CD14-positive monocyte (primary cell): Measurements from ENCODE around the gene MARCHF3. TPM values are rescaled to one million over a fixed set of nuclear protein-coding genes. Genes with fewer than 3 reads are reported as not detected.

Experiments
- DNase-seq, 3 donors: peaks; one replicate each; pipeline ENCODE4 v3.0.0-alpha.2; 2011 to 2022
- H2AFZ ChIP-seq: 2 replicates; pipeline ENCODE4 v1.6.0; 2012; ENCODE audit warnings: mild to moderate bottlenecking, low read depth, low read length, inconsistent platforms; ENCODE audit not compliant: insufficient read depth, poor library complexity, severe bottlenecking
- H3K27ac ChIP-seq, 2 donors: 1 replicate in 1 of 2; 2 replicates in 1 of 2; pipeline ENCODE4 v1.5.1; 2012 to 2013; ENCODE audit warnings: low read length in 2 of 2, control low read depth in 1 of 2, inconsistent platforms in 1 of 2, low read depth in 1 of 2, mild to moderate bottlenecking in 1 of 2
- H3K27me3 ChIP-seq, 2 donors: one replicate each; pipeline versions ENCODE4 v1.6.0 to v1.6.1; 2011 to 2013; ENCODE audit warnings: low read length in 2 of 2; ENCODE audit not compliant: control insufficient read depth in 2 of 2, insufficient read depth in 2 of 2
- H3K36me3 ChIP-seq, 2 donors: replicated peaks in 1 of 2; 1 replicate in 1 of 2; 2 replicates in 1 of 2; pipeline versions ENCODE4 v1.5.1 to v1.6.1; 2012 to 2013; ENCODE audit warnings: low read length in 2 of 2, control low read depth in 1 of 2, inconsistent platforms in 1 of 2, mild to moderate bottlenecking in 1 of 2; ENCODE audit not compliant: insufficient read depth in 2 of 2, control insufficient read depth in 1 of 2
- H3K4me1 ChIP-seq, 2 donors: 1 replicate in 1 of 2; 2 replicates in 1 of 2; pipeline versions ENCODE4 v1.5.1 to v1.6.1; 2012 to 2013; ENCODE audit warnings: low read length in 2 of 2, control low read depth in 1 of 2, inconsistent platforms in 1 of 2, mild to moderate bottlenecking in 1 of 2, moderate library complexity in 1 of 2; ENCODE audit not compliant: insufficient read depth in 2 of 2, control insufficient read depth in 1 of 2
- H3K4me2 ChIP-seq: replicated peaks from 2 replicates; pipeline ENCODE3; 2012; ENCODE audit warnings: low read length, moderate library complexity, mild to moderate bottlenecking; ENCODE audit not compliant: poor library complexity, severe bottlenecking; ENCODE audit errors: extremely low read depth
- H3K4me3 ChIP-seq, 3 experiments: fragments of 200-600 bp in 1 of 3; sonication (generic) in 1 of 3; replicated peaks in 1 of 3; 1 replicate in 2 of 3; 2 replicates in 1 of 3; pipeline ENCODE4 v1.5.1; 2011 to 2013; ENCODE audit warnings: low read length in 3 of 3, mild to moderate bottlenecking in 3 of 3, control low read depth in 2 of 3, low read depth in 2 of 3, inconsistent platforms in 1 of 3, moderate library complexity in 1 of 3
- H3K79me2 ChIP-seq: 2 replicates; pipeline ENCODE4 v1.6.0; 2012; ENCODE audit warnings: mild to moderate bottlenecking, control low read depth, inconsistent platforms, low read length, moderate library complexity; ENCODE audit not compliant: insufficient read depth
- H3K9ac ChIP-seq: 2 replicates; pipeline ENCODE4 v1.6.0; 2017; ENCODE audit warnings: low read length, mild to moderate bottlenecking; ENCODE audit not compliant: insufficient read depth, poor library complexity, severe bottlenecking
- H3K9me3 ChIP-seq, 2 donors: replicated peaks in 1 of 2; 1 replicate in 1 of 2; 2 replicates in 1 of 2; pipeline versions ENCODE4 v1.5.1 to v1.6.1; 2012 to 2013; ENCODE audit warnings: low read length in 2 of 2, control low read depth in 1 of 2; ENCODE audit not compliant: control insufficient read depth in 1 of 2, insufficient read depth in 1 of 2
- H4K20me1 ChIP-seq: 2 replicates; pipeline ENCODE4 v1.6.0; 2012; ENCODE audit warnings: mild to moderate bottlenecking, low read length, control low read depth, moderate library complexity; ENCODE audit not compliant: insufficient read depth
- H3K27ac Mint-ChIP-seq, 7 donors: one replicate each; pipeline ENCODE4 v1.8.0; 2020; ENCODE audit warnings: mild to moderate bottlenecking in 7 of 7, mixed read lengths in 7 of 7, moderate library complexity in 6 of 7, inconsistent platforms in 2 of 7
- H3K27me3 Mint-ChIP-seq, 3 donors: one replicate each; pipeline ENCODE4 v1.8.0; 2021 to 2022; ENCODE audit warnings: low read depth in 3 of 3, mild to moderate bottlenecking in 3 of 3, mixed read lengths in 3 of 3, moderate library complexity in 3 of 3, inconsistent platforms in 1 of 3
- H3K36me3 Mint-ChIP-seq, 2 donors: one replicate each; pipeline ENCODE4 v1.8.0; 2020; ENCODE audit warnings: mixed read lengths in 2 of 2, inconsistent platforms in 1 of 2, mild to moderate bottlenecking in 1 of 2
- H3K4me1 Mint-ChIP-seq: one replicate; pipeline ENCODE4 v1.8.0; 2020; ENCODE audit warnings: mild to moderate bottlenecking, mixed read lengths
- H3K4me3 Mint-ChIP-seq, 2 donors: one replicate each; pipeline ENCODE4 v1.8.0; 2020; ENCODE audit warnings: mild to moderate bottlenecking in 2 of 2, mixed read lengths in 2 of 2, moderate library complexity in 1 of 2
- H3K9me3 Mint-ChIP-seq, 7 donors: one replicate each; pipeline ENCODE4 v1.8.0; 2020 to 2022; ENCODE audit warnings: mixed read lengths in 7 of 7, mild to moderate bottlenecking in 6 of 7, moderate library complexity in 6 of 7, inconsistent platforms in 2 of 7
- WGBS: methylation state at CpG from one replicate; pipeline ENCODE4 v1.1.5; 2013; ENCODE audit warnings: missing lambda C conversion rate; ENCODE audit not compliant: insufficient coverage; 5-methylcytosine and 5-hydroxymethylcytosine counted together
- intact Hi-C, 2 donors: fragments of 100-400 bp; cut with micrococcal nuclease; formaldehyde crosslinking; loops; one replicate each; pipeline versions ENCODE4 v1.15.0 to v1.15.1; 2023
- polyA plus RNA-seq, 3 donors: library from polyadenylated mRNA; depleted of rRNA in 1 of 3; unstranded in 2 of 3; stranded (reverse) in 1 of 3; fragments of 300-500 nt in 2 of 3; fragments of >200 nt in 1 of 3; fragmentation: Illumina TruSeq in 2 of 3; gene quantifications; 1 replicate in 2 of 3; 2 replicates in 1 of 3; pipeline ENCODE4 v1.2.3, GENCODE V29; 2012 to 2021
- TF ChIP-seq, protein P1 (sequence below): fragments of 200-600 bp; IDR thresholded peaks from one replicate; pipeline ENCODE4 v1.8.0; 2022; ENCODE audit warnings: antibody characterized with exemption, mild to moderate bottlenecking

MARCHF3 gene
- polyA plus RNA-seq, 3 donors: 0.88 to 1.6 (median 0.96) TPM

DNA sequence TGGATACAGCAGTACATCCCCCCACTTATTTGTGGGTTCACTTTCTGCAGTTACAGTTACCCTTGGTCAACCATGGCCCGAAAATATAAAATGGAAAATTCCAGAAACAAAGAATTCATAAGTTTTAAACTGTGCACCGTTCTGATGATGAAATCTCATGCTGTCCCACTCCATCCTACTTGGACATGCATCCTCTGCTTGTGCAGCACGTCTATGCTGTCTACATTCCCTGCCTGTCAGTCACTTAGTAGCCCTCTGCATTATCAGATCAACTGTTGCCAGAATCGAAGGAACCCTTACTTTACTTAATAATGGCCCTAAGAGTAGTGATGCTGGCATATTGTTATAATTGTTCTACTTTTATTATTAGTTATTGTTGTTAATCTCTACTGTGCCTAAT, 14.6 kb downstream of the MARCHF3 start:
- Histone ChIP-seq H3K79me2 (no peaks in the 10 kb centered on the region), H3K27me3 (no peaks in the 10 kb centered on the region), H3K4me1 (no peaks in the 10 kb centered on the region), H3K9me3 (no peaks in the 10 kb centered on the region), H3K4me3 (no peak overlapping the region), H3K4me2 (no peak overlapping the region), H4K20me1 (no peaks in the 10 kb centered on the region), H2AFZ (no peak overlapping the region), H3K9ac (no peak overlapping the region), H3K36me3 (no peaks in the 10 kb centered on the region), H3K27ac (no peak overlapping the region)
- Mint-ChIP-seq H3K4me3 (no peak overlapping the region), H3K36me3 (peaks cover 0 to 2% of the 10 kb centered on the region in 2 donors), H3K27me3 (no peaks in the 10 kb centered on the region), H3K27ac (no peak overlapping the region), H3K9me3 (peaks cover 0 to 6% (median 0%) of the 10 kb centered on the region in 7 donors), H3K4me1 (peaks cover 12% of the 10 kb centered on the region)
- intact Hi-C loops: no loop called here
- TF ChIP-seq, protein P1, sequence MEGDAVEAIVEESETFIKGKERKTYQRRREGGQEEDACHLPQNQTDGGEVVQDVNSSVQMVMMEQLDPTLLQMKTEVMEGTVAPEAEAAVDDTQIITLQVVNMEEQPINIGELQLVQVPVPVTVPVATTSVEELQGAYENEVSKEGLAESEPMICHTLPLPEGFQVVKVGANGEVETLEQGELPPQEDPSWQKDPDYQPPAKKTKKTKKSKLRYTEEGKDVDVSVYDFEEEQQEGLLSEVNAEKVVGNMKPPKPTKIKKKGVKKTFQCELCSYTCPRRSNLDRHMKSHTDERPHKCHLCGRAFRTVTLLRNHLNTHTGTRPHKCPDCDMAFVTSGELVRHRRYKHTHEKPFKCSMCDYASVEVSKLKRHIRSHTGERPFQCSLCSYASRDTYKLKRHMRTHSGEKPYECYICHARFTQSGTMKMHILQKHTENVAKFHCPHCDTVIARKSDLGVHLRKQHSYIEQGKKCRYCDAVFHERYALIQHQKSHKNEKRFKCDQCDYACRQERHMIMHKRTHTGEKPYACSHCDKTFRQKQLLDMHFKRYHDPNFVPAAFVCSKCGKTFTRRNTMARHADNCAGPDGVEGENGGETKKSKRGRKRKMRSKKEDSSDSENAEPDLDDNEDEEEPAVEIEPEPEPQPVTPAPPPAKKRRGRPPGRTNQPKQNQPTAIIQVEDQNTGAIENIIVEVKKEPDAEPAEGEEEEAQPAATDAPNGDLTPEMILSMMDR: no peak
- no CpG with 5 or more reads among the region's 4 CpGs for WGBS
- no peak for DNase-seq

DNA sequence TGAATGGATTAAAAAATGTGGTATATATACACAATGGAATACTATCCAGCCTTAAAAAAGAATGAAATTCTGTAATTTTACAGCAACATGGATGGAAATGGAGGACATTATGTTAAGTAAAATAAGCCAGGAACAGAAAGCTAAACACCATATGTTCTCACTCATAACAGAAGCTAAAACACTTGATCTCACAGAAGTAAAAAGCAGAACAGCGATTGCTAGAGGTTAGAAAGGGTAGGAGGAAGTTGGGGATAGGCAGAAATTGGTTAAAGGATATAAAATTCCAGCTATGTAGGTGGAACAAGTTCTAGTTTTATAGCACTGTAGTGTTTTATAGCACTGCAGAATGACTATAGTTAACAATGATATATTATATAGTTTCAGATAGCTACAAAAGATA, 15.8 kb downstream of the MARCHF3 start:
- H3K27me3 Mint-ChIP-seq: no peaks in the 10 kb centered on the region
- H3K9me3 ChIP-seq: no peaks in the 10 kb centered on the region
- no peaks in the 10 kb centered on the region for H3K36me3 ChIP-seq
- no peak overlapping the region for H3K4me3 Mint-ChIP-seq
- no peaks in the 10 kb centered on the region for H3K4me1 ChIP-seq
- H3K36me3 Mint-ChIP-seq: peaks cover 0 to 2% of the 10 kb centered on the region in 2 donors
- H3K27ac ChIP-seq: no peak overlapping the region
- peaks cover 0 to 6% (median 0%) of the 10 kb centered on the region in 7 donors for H3K9me3 Mint-ChIP-seq
- no peaks in the 10 kb centered on the region for H3K27me3 ChIP-seq
- H2AFZ ChIP-seq: no peak overlapping the region
- no peak overlapping the region for H3K9ac ChIP-seq
- no peak overlapping the region for H3K4me3 ChIP-seq
- no peak overlapping the region for H3K4me2 ChIP-seq
- WGBS: no CpG with 5 or more reads among the region's 1 CpG
- H4K20me1 ChIP-seq: no peaks in the 10 kb centered on the region
- H3K27ac Mint-ChIP-seq: no peak overlapping the region
- intact Hi-C loops: no loop called here
- peaks cover 12% of the 10 kb centered on the region for H3K4me1 Mint-ChIP-seq
- no peaks in the 10 kb centered on the region for H3K79me2 ChIP-seq
- DNase-seq: peak in 1 of 3 donors; percentile 39
- TF ChIP-seq, protein P1: no peak
